Ishikawa (cell line): ENCODE results near the gene ZDHHC12.

Experiments
- EP300 ChIP-seq: IDR thresholded peaks from 2 replicates; pipeline ENCODE4 v1.6.1; 2012; ENCODE audit warnings: borderline replicate concordance
- MAX ChIP-seq: IDR thresholded peaks from 2 replicates; pipeline ENCODE4 v1.6.1; 2012
- RAD21 ChIP-seq: IDR thresholded peaks from 2 replicates; pipeline ENCODE4 v1.6.1; 2012; ENCODE audit warnings: low read depth
- TEAD4 ChIP-seq: IDR thresholded peaks from 2 replicates; pipeline ENCODE4 v1.6.1; 2012
- YY1 ChIP-seq: IDR thresholded peaks from 2 replicates; pipeline ENCODE4 v1.6.1; 2012; ENCODE audit warnings: low read depth
- TF ChIP-seq, protein P1 (sequence below): IDR thresholded peaks from 2 replicates; pipeline ENCODE4 v1.6.1; 2012

DNA sequence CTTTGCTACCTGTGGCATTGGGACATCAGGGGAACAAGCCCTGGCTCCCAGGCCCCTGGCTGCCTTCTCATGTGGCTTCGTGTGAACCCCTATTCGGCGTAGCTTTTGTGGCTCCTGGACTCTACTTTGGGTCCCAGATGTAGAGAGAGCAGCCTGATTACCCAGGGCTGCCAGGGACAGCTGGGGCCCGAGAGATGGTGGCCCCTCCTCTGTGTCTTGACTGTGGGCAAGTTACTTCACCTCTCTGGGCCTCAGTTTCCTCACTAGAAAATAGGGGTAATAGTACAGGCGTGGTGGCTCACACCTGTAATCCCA is 19.6 kb downstream of the ZDHHC12 start:
- TF ChIP-seq, protein P1, sequence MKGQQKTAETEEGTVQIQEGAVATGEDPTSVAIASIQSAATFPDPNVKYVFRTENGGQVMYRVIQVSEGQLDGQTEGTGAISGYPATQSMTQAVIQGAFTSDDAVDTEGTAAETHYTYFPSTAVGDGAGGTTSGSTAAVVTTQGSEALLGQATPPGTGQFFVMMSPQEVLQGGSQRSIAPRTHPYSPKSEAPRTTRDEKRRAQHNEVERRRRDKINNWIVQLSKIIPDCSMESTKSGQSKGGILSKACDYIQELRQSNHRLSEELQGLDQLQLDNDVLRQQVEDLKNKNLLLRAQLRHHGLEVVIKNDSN = no peak
- no peak for TF ChIP-seq MAX
- no peak for TF ChIP-seq YY1
- TF ChIP-seq RAD21 = no peak
- TF ChIP-seq EP300 = no peak
- no peak for TF ChIP-seq TEAD4
